Left ventricle myocardium inferior (tissue), 1 donor: ENCODE measurements around the gene DNAJC18. TPM values are rescaled to one million over a fixed set of nuclear protein-coding genes. Genes with fewer than 3 reads are reported as not detected.
"Not testable (repeated sequence)": the region's sequence is repeated elsewhere in the genome, so short reads cannot be mapped to it uniquely, and the experiment has no call there.

Experiments
- DNase-seq: peaks from one replicate; pipeline ENCODE4 v3.0.0-alpha.2; 2020
- H3K27ac ChIP-seq: fragments of 200-600 bp; replicated peaks from 2 replicates; pipeline ENCODE4 v1.8.0; 2021
- H3K27me3 ChIP-seq: fragments of 200-600 bp; 2 replicates; pipeline ENCODE4 v1.8.0; 2021; ENCODE audit warnings: low read depth
- H3K36me3 ChIP-seq: fragments of 200-600 bp; 2 replicates; pipeline ENCODE4 v1.8.0; 2021
- H3K4me1 ChIP-seq: fragments of 200-600 bp; 2 replicates; pipeline ENCODE4 v1.8.0; 2021
- H3K4me3 ChIP-seq: fragments of 200-600 bp; 2 replicates; pipeline ENCODE4 v1.8.0; 2021; ENCODE audit warnings: mild to moderate bottlenecking, moderate library complexity
- H3K9me3 ChIP-seq: fragments of 200-600 bp; replicated peaks from 2 replicates; pipeline ENCODE4 v1.8.0; 2021
- CTCF ChIP-seq: fragments of 200-600 bp; IDR thresholded peaks from 2 replicates; pipeline ENCODE4 v1.8.0; 2021; ENCODE audit warnings: antibody characterized with exemption, mild to moderate bottlenecking, borderline replicate concordance
- intact Hi-C: fragments of 100-400 bp; cut with micrococcal nuclease; formaldehyde crosslinking; loops from one replicate; pipeline ENCODE4 v1.11.0; 2022
- long read RNA-seq: library from polyadenylated mRNA; unstranded; transcript quantifications from one replicate; pipeline ENCODE4 v2.0.0, GENCODE V29; 2021
- total RNA-seq: library from RNA; stranded (reverse); fragmentation: NEBNext Ultra II Directional; extraction: Animal tissue kit (Norgen Biotek cat#: 25700); gene quantifications from one replicate; pipeline ENCODE4 v1.2.1, GENCODE V29; 2021
- donor health status: DM: no; HTN: yes; CAD: no; lungs with severe emphysema.

Gene DNAJC18
- 14.3 TPM for total RNA-seq
- long read RNA-seq, full-length matches to known transcripts, result 15 of 16 reads
- long read RNA-seq, partial matches to known transcripts, result 1 of 16 reads
- long read RNA-seq, other reads (novel, unspliced or antisense), result 0 of 16 reads

- Histone ChIP-seq H3K27me3 (no peaks in the 10 kb centered on the region), H3K4me1 (peaks cover 17% of the 10 kb centered on the region), H3K27ac (peak within 1 kb of the TSS; percentile 95), H3K4me3 (peak within 1 kb of the TSS; percentile 81), H3K36me3 (peaks cover 32% of the 10 kb centered on the region), H3K9me3 (no peaks in the 10 kb centered on the region)
- TF ChIP-seq CTCF, result no peak
- intact Hi-C loops, result no loop called here
- DNase-seq, result peak; percentile 96
Observed at GRCh38 chr5:139439013-139439903, at the start of gene DNAJC18. Gene DNAJC18, minus strand, starts transcription at chr5:139439525. Its CDS starts 80 bp downstream, at chr5:139439445.

GRCh38 chr5:139488260-139488659 is 48.9 kb upstream of the DNAJC18 start:
- H3K36me3 ChIP-seq, result no peaks in the 10 kb centered on the region
- intact Hi-C loops, result no loop called here
- peaks cover 31% of the 10 kb centered on the region for H3K4me1 ChIP-seq
- peak overlapping the region; percentile 64 for H3K27ac ChIP-seq
- no peak overlapping the region for H3K4me3 ChIP-seq
- H3K9me3 ChIP-seq, result no peaks in the 10 kb centered on the region
- H3K27me3 ChIP-seq, result no peaks in the 10 kb centered on the region
- peak; percentile 50 for DNase-seq
- TF ChIP-seq CTCF, result no peak

GRCh38 chr5:139486201-139486600 is 46.9 kb upstream of the DNAJC18 start:
- H3K27me3 ChIP-seq, result no peaks in the 10 kb centered on the region
- H3K9me3 ChIP-seq, result no peaks in the 10 kb centered on the region
- peaks cover 41% of the 10 kb centered on the region for H3K4me1 ChIP-seq
- DNase-seq, result no peak
- H3K36me3 ChIP-seq, result no peaks in the 10 kb centered on the region
- no peak overlapping the region for H3K27ac ChIP-seq
- no peak overlapping the region for H3K4me3 ChIP-seq
- intact Hi-C loops, result no loop called here
- TF ChIP-seq CTCF, result no peak

- peak overlapping the region; percentile 95 for H3K27ac ChIP-seq
- intact Hi-C loops, H3K27me3 ChIP-seq, H3K9me3 ChIP-seq, DNase-seq: not testable (repeated sequence)
- H3K4me1 ChIP-seq, result peaks cover 68% of the 10 kb centered on the region
- H3K4me3 ChIP-seq, result peak overlapping the region; percentile 73
- H3K36me3 ChIP-seq, result peaks cover 25% of the 10 kb centered on the region
Observed at GRCh38 chr5:139482890-139483208, 43.5 kb upstream of the DNAJC18 start.

- intact Hi-C loops, result no loop called here
- H3K4me1 ChIP-seq, result peaks cover 68% of the 10 kb centered on the region
Observed at GRCh38 chr5:139482050-139482889, 42.9 kb upstream of the DNAJC18 start, which contains the start of gene STING1. Gene STING1, minus strand, starts transcription at chr5:139482758. Its CDS starts 1,054 bp downstream, at chr5:139481704.

More at GRCh38 chr5:139482050-139482889, 42.9 kb upstream of the DNAJC18 start, which contains the start of gene STING1:
- H3K36me3 ChIP-seq, result peaks cover 31% of the 10 kb centered on the region
- H3K9me3 ChIP-seq, result no peaks in the 10 kb centered on the region
- no peak for TF ChIP-seq CTCF
- no peaks in the 10 kb centered on the region for H3K27me3 ChIP-seq
- H3K4me3 ChIP-seq, result peak within 1 kb of the TSS; percentile 73
- peak within 1 kb of the TSS; percentile 95 for H3K27ac ChIP-seq
- DNase-seq, result peak; percentile 80
